Fibroblast of lung (primary cell): ENCODE data around the gene CDH12.

Source experiments
- EZH2 ChIP-seq: IDR thresholded peaks from 2 replicates; pipeline ENCODE4 v1.5.1; 2012; ENCODE audit warnings: low read length, control low read depth, mild to moderate bottlenecking; ENCODE audit errors: missing control alignments
- TF ChIP-seq, protein P1 (sequence below), 2 donors: IDR thresholded peaks in 1 of 2; conservative IDR thresholded peaks in 1 of 2; 1 replicate in 1 of 2; 2 replicates in 1 of 2; pipeline ENCODE4 v1.5.1; 2011 to 2012; ENCODE audit warnings: low read length in 2 of 2, control low read depth in 1 of 2, inconsistent platforms in 1 of 2, low read depth in 1 of 2, mild to moderate bottlenecking in 1 of 2

- TF ChIP-seq, protein P1, sequence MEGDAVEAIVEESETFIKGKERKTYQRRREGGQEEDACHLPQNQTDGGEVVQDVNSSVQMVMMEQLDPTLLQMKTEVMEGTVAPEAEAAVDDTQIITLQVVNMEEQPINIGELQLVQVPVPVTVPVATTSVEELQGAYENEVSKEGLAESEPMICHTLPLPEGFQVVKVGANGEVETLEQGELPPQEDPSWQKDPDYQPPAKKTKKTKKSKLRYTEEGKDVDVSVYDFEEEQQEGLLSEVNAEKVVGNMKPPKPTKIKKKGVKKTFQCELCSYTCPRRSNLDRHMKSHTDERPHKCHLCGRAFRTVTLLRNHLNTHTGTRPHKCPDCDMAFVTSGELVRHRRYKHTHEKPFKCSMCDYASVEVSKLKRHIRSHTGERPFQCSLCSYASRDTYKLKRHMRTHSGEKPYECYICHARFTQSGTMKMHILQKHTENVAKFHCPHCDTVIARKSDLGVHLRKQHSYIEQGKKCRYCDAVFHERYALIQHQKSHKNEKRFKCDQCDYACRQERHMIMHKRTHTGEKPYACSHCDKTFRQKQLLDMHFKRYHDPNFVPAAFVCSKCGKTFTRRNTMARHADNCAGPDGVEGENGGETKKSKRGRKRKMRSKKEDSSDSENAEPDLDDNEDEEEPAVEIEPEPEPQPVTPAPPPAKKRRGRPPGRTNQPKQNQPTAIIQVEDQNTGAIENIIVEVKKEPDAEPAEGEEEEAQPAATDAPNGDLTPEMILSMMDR (conservative IDR thresholded peaks at IDR 0.05 in 1 of 2, IDR thresholded peaks at IDR 0.05 in 1 of 2; ENCODE audit: low read depth in 1 of 2, low read length in 2 of 2) = no peak
- TF ChIP-seq EZH2 = no peak
Observed at GRCh38 chr5:21776466-21776865, 1076.7 kb downstream of the CDH12 start.
